H1 (cell line): ENCODE measurements around the gene FSTL4. TPM values are rescaled to one million over a fixed set of nuclear protein-coding genes. Genes with fewer than 3 reads are reported as not detected.

Source experiments
- CTCF ChIA-PET: fragments of 300-600 bp; sonication (Branson Sonifier 250); formaldehyde crosslinking; loops from one replicate; lab custom pipeline; 2021; ENCODE audit not compliant: partially characterized antibody; lab: Charles Lee
- POLR2A ChIA-PET: fragments of 300-600 bp; sonication (Branson Sonifier 250); formaldehyde crosslinking; loops from one replicate; lab custom pipeline; 2021; ENCODE audit warnings: inconsistent platforms; ENCODE audit not compliant: partially characterized antibody; lab: Charles Lee
- DNase-seq, 2 experiments: peaks; one replicate each; pipeline versions ENCODE4 v3.0.0 to v3.0.0-alpha.2; 2010 to 2022; ENCODE audit warnings: low spot score in 2 of 2, low read depth in 1 of 2, mixed read lengths in 1 of 2
- FAIRE-seq: peaks from 2 replicates; lab custom pipeline; 2011; peaks lifted over from hg19 to GRCh38; lab: Jason Lieb, UNC
- H2AFZ ChIP-seq: 2 replicates; pipeline ENCODE4 v1.8.1; 2012; ENCODE audit warnings: low read length, inconsistent platforms
- H2AK5ac ChIP-seq: 2 replicates; pipeline ENCODE4 v1.6.1; 2013; ENCODE audit warnings: low read depth, low read length
- H2BK120ac ChIP-seq: replicated peaks from 2 replicates; pipeline ENCODE3; 2013; ENCODE audit warnings: low read depth, low read length, inconsistent platforms
- H2BK12ac ChIP-seq: 2 replicates; pipeline ENCODE4 v1.6.1; 2013; ENCODE audit warnings: low read depth, low read length
- H2BK15ac ChIP-seq: 2 replicates; pipeline ENCODE4 v1.6.1; 2013; ENCODE audit warnings: low read length
- H2BK20ac ChIP-seq: 2 replicates; pipeline ENCODE4 v1.6.1; 2013; ENCODE audit warnings: low read length
- H2BK5ac ChIP-seq: 2 replicates; pipeline ENCODE4 v1.6.1; 2013; ENCODE audit warnings: low read depth, low read length
- H3K14ac ChIP-seq: 2 replicates; pipeline ENCODE4 v1.6.1; 2013; ENCODE audit warnings: inconsistent platforms; ENCODE audit not compliant: insufficient read length
- H3K18ac ChIP-seq: 2 replicates; pipeline ENCODE4 v1.6.1; 2013; ENCODE audit warnings: low read length; ENCODE audit errors: extremely low read depth
- H3K23ac ChIP-seq: 2 replicates; pipeline ENCODE4 v1.6.1; 2013; ENCODE audit warnings: inconsistent platforms; ENCODE audit not compliant: insufficient read length
- H3K23me2 ChIP-seq: 2 replicates; pipeline ENCODE4 v1.6.1; 2013; ENCODE audit warnings: low read depth, low read length
- H3K27ac ChIP-seq: 2 replicates; pipeline ENCODE4 v1.6.1; 2011; ENCODE audit warnings: low read depth, low read length, inconsistent platforms
- H3K27me3 ChIP-seq, 4 experiments: replicated peaks in 1 of 4; 1 replicate in 1 of 4; 2 replicates in 3 of 4; pipeline versions ENCODE4 v1.6.1 to v1.8.1; 2011 to 2013; ENCODE audit warnings: low read length in 3 of 4, mild to moderate bottlenecking in 3 of 4, inconsistent platforms in 2 of 4, mixed read lengths in 2 of 4, moderate library complexity in 1 of 4; ENCODE audit not compliant: control insufficient read depth in 3 of 4, insufficient read depth in 3 of 4; ENCODE audit errors: extremely low read depth in 1 of 4
- H3K36me3 ChIP-seq, 4 experiments: 2 replicates each; pipeline versions ENCODE4 v1.6.1 to v1.8.1; 2011 to 2013; ENCODE audit warnings: mild to moderate bottlenecking in 4 of 4, low read length in 3 of 4, moderate library complexity in 2 of 4, control low read depth in 1 of 4, inconsistent platforms in 1 of 4; ENCODE audit not compliant: insufficient read depth in 4 of 4, control insufficient read depth in 2 of 4
- H3K4ac ChIP-seq: replicated peaks from 2 replicates; pipeline ENCODE3; 2013; ENCODE audit warnings: low read length, low read depth, mixed read lengths, inconsistent platforms; ENCODE audit not compliant: insufficient read length
- H3K4me1 ChIP-seq, 4 experiments: replicated peaks in 1 of 4; 1 replicate in 1 of 4; 2 replicates in 3 of 4; pipeline versions ENCODE4 v1.6.1 to v1.8.1; 2011 to 2013; ENCODE audit warnings: low read length in 3 of 4, inconsistent platforms in 2 of 4, mixed read lengths in 1 of 4; ENCODE audit not compliant: insufficient read depth in 4 of 4, control insufficient read depth in 3 of 4
- H3K4me2 ChIP-seq, 2 experiments: 2 replicates each; pipeline versions ENCODE4 v1.6.1 to v1.8.1; 2011 to 2013; ENCODE audit warnings: low read depth in 2 of 2, low read length in 2 of 2, control low read depth in 1 of 2, inconsistent platforms in 1 of 2, mild to moderate bottlenecking in 1 of 2; ENCODE audit not compliant: insufficient read depth in 1 of 2
- H3K4me3 ChIP-seq, 4 experiments: fragments of 200-600, 300-600 bp in 1 of 4; sonication (generic), shearing (Covaris generic), sonication (Bioruptor Twin) in 1 of 4; 2 replicates each; pipeline versions ENCODE4 v1.5.1 to v1.8.1; 2011 to 2016; ENCODE audit warnings: low read length in 4 of 4, low read depth in 3 of 4, control low read depth in 2 of 4, inconsistent platforms in 2 of 4, mild to moderate bottlenecking in 2 of 4, mixed read lengths in 1 of 4, moderate library complexity in 1 of 4; ENCODE audit not compliant: insufficient read depth in 2 of 4; ENCODE audit errors: extremely low read depth in 1 of 4
- H3K56ac ChIP-seq: replicated peaks from 2 replicates; pipeline ENCODE3; 2013; ENCODE audit warnings: low read depth, mild to moderate bottlenecking, mixed read lengths, low read length, inconsistent platforms; ENCODE audit not compliant: insufficient read length
- H3K79me1 ChIP-seq: 2 replicates; pipeline ENCODE4 v1.6.1; 2013; ENCODE audit warnings: low read depth, low read length, control low read depth
- H3K79me2 ChIP-seq, 2 experiments: 2 replicates each; pipeline versions ENCODE4 v1.6.1 to v1.8.1; 2012 to 2013; ENCODE audit warnings: low read length in 2 of 2, mild to moderate bottlenecking in 2 of 2, inconsistent platforms in 1 of 2; ENCODE audit not compliant: insufficient read depth in 2 of 2, control insufficient read depth in 1 of 2
- H3K9ac ChIP-seq, 4 experiments: replicated peaks in 1 of 4; 1 replicate in 1 of 4; 2 replicates in 3 of 4; pipeline versions ENCODE4 v1.6.1 to v1.8.1; 2011 to 2013; ENCODE audit warnings: low read depth in 3 of 4, low read length in 3 of 4, control low read depth in 2 of 4, mild to moderate bottlenecking in 2 of 4, moderate library complexity in 2 of 4, inconsistent platforms in 1 of 4; ENCODE audit errors: extremely low read depth in 1 of 4
- H3K9me3 ChIP-seq, 2 experiments: 2 replicates each; pipeline versions ENCODE4 v1.6.1 to v1.8.1; 2012 to 2013; ENCODE audit warnings: mild to moderate bottlenecking in 2 of 2, moderate library complexity in 2 of 2, control low read depth in 1 of 2, inconsistent platforms in 1 of 2, low read depth in 1 of 2, low read length in 1 of 2, mixed read lengths in 1 of 2; ENCODE audit not compliant: insufficient read depth in 2 of 2
- H4K20me1 ChIP-seq, 2 experiments: replicated peaks in 1 of 2; 2 replicates each; pipeline versions ENCODE3 to v1.8.1; 2011 to 2013; ENCODE audit warnings: inconsistent platforms in 2 of 2, low read length in 2 of 2, mild to moderate bottlenecking in 1 of 2; ENCODE audit not compliant: insufficient read depth in 2 of 2, control insufficient read depth in 1 of 2
- H4K5ac ChIP-seq: 2 replicates; pipeline ENCODE4 v1.6.1; 2013; ENCODE audit warnings: low read length, low read depth, mixed read lengths, inconsistent platforms; ENCODE audit not compliant: insufficient read length
- H4K8ac ChIP-seq: 2 replicates; pipeline ENCODE4 v1.8.0; 2013; ENCODE audit warnings: mild to moderate bottlenecking, moderate library complexity, low read length, inconsistent platforms; ENCODE audit not compliant: insufficient read depth; ENCODE audit errors: extremely low read depth
- H4K91ac ChIP-seq: replicated peaks from 2 replicates; pipeline ENCODE3; 2013; ENCODE audit warnings: low read length, mixed read lengths, inconsistent platforms; ENCODE audit not compliant: insufficient read length
- CBX8 ChIP-seq: fragments of 300-800, 300-1000 bp; sonication (generic); IDR thresholded peaks from 2 replicates; pipeline ENCODE4 v1.7.1; 2016; ENCODE audit warnings: low read depth, low read length, borderline replicate concordance
- CTBP2 ChIP-seq: IDR thresholded peaks from 2 replicates; pipeline ENCODE4 v1.7.0; 2011; ENCODE audit warnings: borderline replicate concordance, mild to moderate bottlenecking, moderate library complexity, mixed read lengths, low read length; ENCODE audit not compliant: insufficient read depth, insufficient read length
- EGR1 ChIP-seq: IDR thresholded peaks from 2 replicates; pipeline ENCODE4 v1.6.1; 2011; ENCODE audit warnings: low read depth, low read length, borderline replicate concordance
- JUN ChIP-seq: IDR thresholded peaks from 2 replicates; pipeline ENCODE4 v1.6.1; 2011; ENCODE audit warnings: low read depth, mild to moderate bottlenecking, improper control_type of control experiment, low read length
- POU5F1 ChIP-seq: IDR thresholded peaks from 2 replicates; pipeline ENCODE4 v1.6.1; 2011; ENCODE audit warnings: low read depth, mild to moderate bottlenecking, low read length, moderate library complexity
- SAP30 ChIP-seq: fragments of 300-600 bp; sonication (generic); IDR thresholded peaks from 2 replicates; pipeline ENCODE4 v1.7.1; 2012; ENCODE audit warnings: low read length, moderate library complexity, mild to moderate bottlenecking, inconsistent platforms; ENCODE audit not compliant: insufficient read depth, insufficient replicate concordance
- TBP ChIP-seq: IDR thresholded peaks from 2 replicates; pipeline ENCODE4 v1.6.1; 2011; ENCODE audit warnings: low read depth, low read length, improper control_type of control experiment
- YY1 ChIP-seq: IDR thresholded peaks from 2 replicates; pipeline ENCODE4 v1.6.1; 2011; ENCODE audit warnings: low read depth, mild to moderate bottlenecking, low read length
- WGBS, 2 experiments: shearing (Covaris generic) in 1 of 2; methylation state at CpG; one replicate each; pipeline versions ENCODE4 v1.1.6 to v1.1.7; 2013 to 2015; ENCODE audit warnings: low lambda C conversion rate in 2 of 2, mixed read lengths in 2 of 2, inconsistent platforms in 1 of 2, low coverage in 1 of 2, missing lambda C conversion rate in 1 of 2; ENCODE audit not compliant: insufficient replicate concordance in 2 of 2, insufficient coverage in 1 of 2, insufficient read length in 1 of 2; ENCODE audit errors: extremely low coverage in 1 of 2, missing lambda C conversion rate in 1 of 2; 5-methylcytosine and 5-hydroxymethylcytosine counted together
- polyA plus RNA-seq, 7 experiments: library from polyadenylated mRNA; depleted of rRNA in 3 of 7; stranded (reverse) in 5 of 7; unstranded in 2 of 7; fragments of >200 nt in 5 of 7; fragments of 200-250 nt in 2 of 7; gene quantifications; 1 replicate in 5 of 7; 2 replicates in 1 of 7; 4 replicates in 1 of 7; pipeline versions ENCODE4 v1.2.1 to v1.2.3, GENCODE V29; 2011 to 2013; ENCODE audit warnings: missing spikeins in 2 of 7, mixed read lengths in 2 of 7
- total RNA-seq: library from RNA; stranded (reverse); fragmentation: NEBNext Ultra II Directional; extraction: Animal tissue kit (Norgen Biotek cat#: 25700); gene quantifications from 2 replicates; pipeline ENCODE4 v1.2.1, GENCODE V29; 2021
- TF ChIP-seq, protein P1 (sequence below): IDR thresholded peaks from 2 replicates; pipeline ENCODE4 v1.6.1; 2012; ENCODE audit warnings: inconsistent platforms

FSTL4 gene
- total and polyA plus RNA-seq, 2 of the 8 experiments (the other 6 are each of a cell fraction or from before 2014, with no cell fraction given) = 3.1 to 4.1 TPM

DNA sequence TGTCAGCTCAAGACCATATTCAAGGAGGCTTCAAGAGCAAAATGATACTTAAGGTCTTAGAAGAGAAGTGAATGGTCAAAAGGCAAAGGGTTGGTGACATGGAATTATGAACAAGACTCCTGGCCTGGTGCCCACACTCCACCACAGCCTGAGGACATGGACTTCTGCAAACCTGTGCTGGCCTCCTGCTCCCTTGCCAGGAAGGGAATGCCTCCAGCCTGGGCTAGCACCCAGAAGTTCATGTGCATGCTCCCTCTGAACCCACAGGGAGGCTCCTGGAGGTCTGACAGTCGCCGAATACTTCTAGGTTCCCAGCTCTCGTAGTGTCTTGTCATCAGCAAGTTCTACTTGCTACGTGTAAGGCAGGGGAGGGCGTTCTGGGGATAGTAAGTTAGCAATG, 156.7 kb downstream of the FSTL4 start:
- Histone ChIP-seq H2AFZ (no peak overlapping the region), H3K79me2 (no peaks in the 10 kb centered on the region), H3K4me3 (no peak overlapping the region), H4K8ac (no peak overlapping the region), H3K23me2 (no peaks in the 10 kb centered on the region), H2BK120ac (no peak overlapping the region), H3K9me3 (no peaks in the 10 kb centered on the region), H3K56ac (no peak overlapping the region), H4K20me1 (no peaks in the 10 kb centered on the region), H3K14ac (no peak overlapping the region), H3K4me1 (peaks cover 0 to 4% (median under 1%) of the 10 kb centered on the region in 4 experiments; a peak in 1 of 7 replicates), H4K91ac (no peak overlapping the region), H3K4ac (no peak overlapping the region), H2BK15ac (no peak overlapping the region), H3K9ac (no peak overlapping the region), H3K23ac (no peak overlapping the region)
- ChIA-PET POLR2A (no interaction called here), CTCF (interaction anchor here (0.8 to 11.3 kb wide), 6 partner anchors 10 to 114 kb away, joined by 3 to 218 read pairs (median 5); no protein-coding TSS in a partner anchor)
- DNase-seq = no peak
- WGBS, 2 experiments = 89% methylated on average over 5 of the region's 5 CpGs; no CpG with 5 or more reads in 1 of the 2 experiments
- TF ChIP-seq SAP30 (no peak), TBP (no peak), YY1 (no peak), EGR1 (no peak), JUN (no peak), CTBP2 (no peak), CBX8 (no peak), POU5F1 (no peak)
- TF ChIP-seq, protein P1, sequence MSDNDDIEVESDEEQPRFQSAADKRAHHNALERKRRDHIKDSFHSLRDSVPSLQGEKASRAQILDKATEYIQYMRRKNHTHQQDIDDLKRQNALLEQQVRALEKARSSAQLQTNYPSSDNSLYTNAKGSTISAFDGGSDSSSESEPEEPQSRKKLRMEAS = no peak
- TF ChIP-seq, all 59 proteins: peak for 0
- Histone ChIP-seq H3K4me2 (no peak overlapping the region), H2BK20ac (no peak overlapping the region), H3K27me3 (no peaks in the 10 kb centered on the region), H4K5ac (no peak overlapping the region), H3K36me3 (no peaks in the 10 kb centered on the region), H2BK12ac (no peak overlapping the region), H2BK5ac (no peak overlapping the region), H2AK5ac (no peak overlapping the region), H3K27ac (no peak overlapping the region), H3K18ac (no peak overlapping the region), H3K79me1 (no peaks in the 10 kb centered on the region)
- FAIRE-seq = no peak
